ENCODE results near the gene NKD1. TPM values are rescaled to one million over a fixed set of nuclear protein-coding genes. Genes with fewer than 3 reads are reported as not detected.

NKD1 gene
- total RNA-seq, 2 experiments from 2014 or later: 0.67 to 1.6 TPM

DNA sequence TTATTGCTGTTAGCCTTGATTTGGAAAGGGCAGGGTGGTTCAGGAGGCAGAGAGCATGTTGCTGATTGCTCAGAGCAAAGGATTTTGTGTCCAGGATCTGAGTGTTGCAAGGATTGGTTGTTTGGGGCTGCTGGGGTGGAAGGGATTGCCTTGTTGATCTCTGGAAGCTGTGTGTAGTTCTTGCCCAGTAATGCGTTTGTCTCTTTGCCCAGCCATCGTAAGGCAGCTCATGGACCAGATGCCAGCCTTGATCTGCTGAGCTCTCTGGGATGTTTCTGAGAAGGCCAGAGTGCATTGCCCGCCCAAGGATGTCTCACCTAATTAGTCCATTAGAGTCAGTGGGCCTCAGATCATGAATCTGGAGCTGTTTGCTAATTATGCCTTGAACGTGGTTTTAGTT lies 33.6 kb downstream of the NKD1 start:
- Mint-ChIP-seq H3K9me3 (no peaks in the 10 kb centered on the region), H3K27me3 (no peaks in the 10 kb centered on the region), H3K27ac (no peak overlapping the region), H3K4me1 (ENCODE audit: low read depth) (peaks cover 10% of the 10 kb centered on the region), H3K4me3 (no peak overlapping the region), H3K36me3 (peaks cover 2% of the 10 kb centered on the region)
- CTCF ChIA-PET: no interaction called here
- POLR2A ChIA-PET: no interaction called here
- intact Hi-C loops (cut with micrococcal nuclease): no loop called here
- no peak for DNase-seq

DNA sequence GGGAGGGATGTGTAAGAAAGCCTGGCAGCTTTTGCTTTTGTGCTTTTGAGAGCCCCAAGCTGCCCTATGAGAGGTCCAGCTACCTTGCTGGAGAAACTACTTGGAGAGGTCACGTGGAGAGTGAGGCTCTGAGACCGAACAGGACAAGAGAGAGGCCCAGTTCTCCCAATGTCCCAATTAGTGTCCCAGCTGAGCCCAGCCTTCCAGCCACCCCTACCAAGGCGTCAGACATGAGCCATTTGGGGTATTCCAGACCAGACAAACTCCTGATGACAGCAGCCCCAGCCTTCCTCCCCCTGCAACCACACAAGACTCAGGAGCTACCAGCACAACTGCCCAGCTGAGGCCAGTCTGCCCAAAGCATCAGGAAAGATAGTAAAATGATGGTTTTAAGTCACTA lies 35.0 kb downstream of the NKD1 start:
- Mint-ChIP-seq H3K4me1 (ENCODE audit: low read depth) (peaks cover 10% of the 10 kb centered on the region), H3K27ac (no peak overlapping the region), H3K27me3 (no peaks in the 10 kb centered on the region), H3K4me3 (no peak overlapping the region), H3K9me3 (no peaks in the 10 kb centered on the region), H3K36me3 (peaks cover 2% of the 10 kb centered on the region)
- ChIA-PET POLR2A (no interaction called here), CTCF (no interaction called here)
- intact Hi-C loops (cut with micrococcal nuclease): no loop called here
- no peak for DNase-seq

DNA sequence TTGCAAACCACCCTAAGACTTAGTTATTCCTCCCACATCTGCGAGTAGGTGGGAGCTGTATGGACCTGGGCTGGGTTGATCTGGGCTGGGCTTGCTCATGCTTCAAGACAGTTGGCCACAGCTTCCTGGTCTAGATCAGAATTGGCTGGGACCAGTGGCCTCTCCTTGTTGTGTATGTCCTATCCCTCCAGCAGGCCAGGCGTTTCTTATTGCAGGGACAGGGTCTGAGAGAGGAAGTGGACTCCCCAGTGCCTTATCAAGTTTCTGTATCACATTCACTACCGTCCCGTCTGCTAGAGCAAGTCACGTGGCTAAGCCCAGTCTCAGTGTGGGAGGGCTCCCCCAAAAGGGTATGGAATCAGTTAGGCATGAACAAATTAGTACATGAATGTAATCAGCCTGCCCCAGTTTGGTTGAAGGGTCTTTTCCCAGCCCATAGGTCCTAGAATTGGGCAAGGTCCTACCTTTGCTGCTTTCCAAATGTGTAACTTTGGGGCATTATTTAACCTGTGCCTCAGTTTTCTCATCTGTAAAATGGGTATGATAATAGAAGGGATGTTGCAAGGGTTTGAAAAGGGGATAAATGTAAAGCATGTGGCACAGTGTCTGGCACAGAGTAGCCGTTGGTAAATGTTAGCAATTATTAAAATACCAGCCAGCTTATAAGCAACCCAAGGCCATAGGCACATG lies 36.0 kb downstream of the NKD1 start:
- DNase-seq: no peak
- Mint-ChIP-seq H3K9me3 (no peaks in the 10 kb centered on the region), H3K27me3 (no peaks in the 10 kb centered on the region), H3K27ac (no peak overlapping the region), H3K36me3 (peaks cover 2% of the 10 kb centered on the region), H3K4me3 (no peak overlapping the region), H3K4me1 (ENCODE audit: low read depth) (peaks cover 15% of the 10 kb centered on the region)
- ChIA-PET POLR2A (no interaction called here), CTCF (no interaction called here)
- intact Hi-C loops (cut with micrococcal nuclease): no loop called here

DNA sequence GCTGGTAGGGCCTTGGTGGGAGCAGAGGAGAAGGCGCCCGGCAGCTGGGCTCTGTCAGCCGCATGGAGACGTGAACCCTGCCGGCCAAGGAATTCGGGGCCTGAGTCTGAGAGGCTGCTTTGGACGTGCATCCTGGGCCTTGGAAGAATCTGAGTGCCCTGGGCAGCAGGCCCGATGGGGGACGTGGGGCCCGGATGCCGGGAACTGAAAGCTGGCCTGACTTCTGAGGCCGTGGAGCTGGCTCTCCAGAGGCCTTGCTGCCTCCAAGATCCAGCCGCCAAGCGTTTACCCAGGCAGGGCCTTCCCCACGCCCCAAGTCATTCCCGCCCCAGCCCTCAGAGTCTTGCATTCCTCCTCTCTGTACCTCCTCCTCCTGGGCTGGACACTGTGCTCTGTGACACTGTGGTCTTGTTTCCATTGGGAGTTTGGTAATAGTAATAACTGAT lies 37.2 kb downstream of the NKD1 start:
- H3K4me1 Mint-ChIP-seq (ENCODE audit: low read depth): peaks cover 22% of the 10 kb centered on the region
- ChIA-PET POLR2A (no interaction called here), CTCF (interaction anchor here (0.8 kb wide), 1 partner anchor 80 kb away, joined by 3 read pairs; no protein-coding TSS in a partner anchor)
- intact Hi-C loops (cut with micrococcal nuclease): loop anchor here (5.0 kb wide), 1 partner anchor 42 kb away; no protein-coding TSS in a partner anchor
- no peak overlapping the region for H3K4me3 Mint-ChIP-seq
- DNase-seq: no peak
- H3K9me3 Mint-ChIP-seq: no peaks in the 10 kb centered on the region
- H3K27ac Mint-ChIP-seq: no peak overlapping the region
- H3K27me3 Mint-ChIP-seq: no peaks in the 10 kb centered on the region
- H3K36me3 Mint-ChIP-seq: no peaks in the 10 kb centered on the region

DNA sequence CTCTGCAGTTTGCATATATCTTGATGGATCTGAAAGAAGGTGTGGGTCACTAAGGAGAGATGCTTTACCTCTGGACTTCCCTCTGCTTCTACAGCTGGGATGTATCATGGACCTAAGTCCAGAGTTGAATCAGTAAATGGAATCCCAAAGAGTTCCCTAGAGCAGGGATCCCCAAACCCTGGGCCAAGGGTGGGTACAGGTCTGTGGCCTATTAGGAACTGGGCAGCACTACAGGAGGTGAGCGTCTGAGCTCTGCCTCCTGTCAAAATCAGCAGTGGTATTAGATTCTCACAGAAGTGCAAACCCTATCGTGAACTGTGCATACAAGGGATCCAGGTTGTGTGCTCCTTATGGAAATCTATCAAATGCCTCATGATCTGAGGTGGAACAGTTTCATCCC lies 39.3 kb downstream of the NKD1 start:
- Mint-ChIP-seq H3K9me3 (no peaks in the 10 kb centered on the region), H3K27ac (no peak overlapping the region), H3K27me3 (no peaks in the 10 kb centered on the region), H3K4me3 (no peak overlapping the region), H3K4me1 (ENCODE audit: low read depth) (peaks cover 22% of the 10 kb centered on the region), H3K36me3 (no peaks in the 10 kb centered on the region)
- CTCF ChIA-PET: interaction anchor here (1.4 to 2.2 kb wide), 3 partner anchors 78 to 219 kb away, joined by 6 to 8 read pairs (median 8); no protein-coding TSS in a partner anchor
- DNase-seq: no peak
- POLR2A ChIA-PET: no interaction called here
- intact Hi-C loops (cut with micrococcal nuclease): loop anchor here (5.0 kb wide), 1 partner anchor 40 kb away; no protein-coding TSS in a partner anchor

DNA sequence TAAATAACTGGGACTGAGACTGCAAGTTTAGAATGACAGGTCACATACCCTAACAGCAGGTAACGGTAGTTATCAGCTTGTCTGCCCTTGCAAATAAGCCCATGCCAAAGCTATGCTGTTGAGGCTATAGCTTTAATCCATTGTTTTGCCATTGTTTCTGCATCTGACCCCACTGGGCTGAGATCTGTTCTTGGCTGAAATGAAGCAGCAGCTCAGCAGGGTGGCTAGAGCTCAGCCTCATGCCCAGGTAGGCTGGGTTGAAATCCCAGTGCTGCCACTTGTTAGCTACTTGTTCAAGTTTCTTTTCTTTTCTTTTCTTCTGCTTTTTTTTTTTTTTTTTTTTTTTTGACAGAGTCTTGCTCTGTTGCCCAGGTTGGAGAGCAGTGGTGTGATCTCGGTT lies 40.1 kb downstream of the NKD1 start:
- H3K4me3 Mint-ChIP-seq: no peak overlapping the region
- no peaks in the 10 kb centered on the region for H3K36me3 Mint-ChIP-seq
- H3K4me1 Mint-ChIP-seq (ENCODE audit: low read depth): peaks cover 22% of the 10 kb centered on the region
- no peaks in the 10 kb centered on the region for H3K27me3 Mint-ChIP-seq
- no peaks in the 10 kb centered on the region for H3K9me3 Mint-ChIP-seq
- no peak for DNase-seq
- CTCF ChIA-PET: interaction anchor here (0.5 to 2.2 kb wide), 3 partner anchors 65 to 218 kb away, joined by 3 to 8 read pairs (median 6); no protein-coding TSS in a partner anchor
- no peak overlapping the region for H3K27ac Mint-ChIP-seq
- intact Hi-C loops (cut with micrococcal nuclease): loop anchor here (5.0 kb wide), 1 partner anchor 39 kb away; no protein-coding TSS in a partner anchor
- POLR2A ChIA-PET: no interaction called here

DNA sequence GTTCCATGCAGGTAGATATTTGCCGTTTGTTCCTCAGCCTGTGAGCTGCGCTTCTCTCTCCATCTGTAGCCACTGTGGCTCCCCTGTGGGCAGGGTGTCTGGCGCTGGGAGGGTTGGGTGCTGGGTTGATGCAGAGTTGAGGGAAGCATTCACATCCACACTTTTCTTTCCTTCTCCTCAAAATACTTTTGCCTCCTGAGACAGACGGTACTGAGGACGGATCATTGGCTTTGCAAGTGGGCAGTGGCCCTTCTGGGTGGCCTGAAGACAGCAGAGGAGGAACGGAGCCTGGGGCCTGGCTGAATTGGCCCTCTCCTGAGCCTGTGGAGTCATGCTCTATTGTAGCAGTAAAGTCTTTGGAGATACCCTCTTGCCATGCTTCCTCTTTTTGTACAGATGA lies 43.0 kb downstream of the NKD1 start:
- POLR2A ChIA-PET: no interaction called here
- intact Hi-C loops (cut with micrococcal nuclease): no loop called here
- Mint-ChIP-seq H3K27ac (no peak overlapping the region), H3K27me3 (no peaks in the 10 kb centered on the region), H3K4me1 (ENCODE audit: low read depth) (peaks cover 12% of the 10 kb centered on the region), H3K36me3 (no peaks in the 10 kb centered on the region), H3K9me3 (no peaks in the 10 kb centered on the region), H3K4me3 (no peak overlapping the region)
- CTCF ChIA-PET: interaction anchor here (1.0 kb wide), 1 partner anchor 215 kb away, joined by 3 read pairs; no protein-coding TSS in a partner anchor
- DNase-seq: no peak

DNA sequence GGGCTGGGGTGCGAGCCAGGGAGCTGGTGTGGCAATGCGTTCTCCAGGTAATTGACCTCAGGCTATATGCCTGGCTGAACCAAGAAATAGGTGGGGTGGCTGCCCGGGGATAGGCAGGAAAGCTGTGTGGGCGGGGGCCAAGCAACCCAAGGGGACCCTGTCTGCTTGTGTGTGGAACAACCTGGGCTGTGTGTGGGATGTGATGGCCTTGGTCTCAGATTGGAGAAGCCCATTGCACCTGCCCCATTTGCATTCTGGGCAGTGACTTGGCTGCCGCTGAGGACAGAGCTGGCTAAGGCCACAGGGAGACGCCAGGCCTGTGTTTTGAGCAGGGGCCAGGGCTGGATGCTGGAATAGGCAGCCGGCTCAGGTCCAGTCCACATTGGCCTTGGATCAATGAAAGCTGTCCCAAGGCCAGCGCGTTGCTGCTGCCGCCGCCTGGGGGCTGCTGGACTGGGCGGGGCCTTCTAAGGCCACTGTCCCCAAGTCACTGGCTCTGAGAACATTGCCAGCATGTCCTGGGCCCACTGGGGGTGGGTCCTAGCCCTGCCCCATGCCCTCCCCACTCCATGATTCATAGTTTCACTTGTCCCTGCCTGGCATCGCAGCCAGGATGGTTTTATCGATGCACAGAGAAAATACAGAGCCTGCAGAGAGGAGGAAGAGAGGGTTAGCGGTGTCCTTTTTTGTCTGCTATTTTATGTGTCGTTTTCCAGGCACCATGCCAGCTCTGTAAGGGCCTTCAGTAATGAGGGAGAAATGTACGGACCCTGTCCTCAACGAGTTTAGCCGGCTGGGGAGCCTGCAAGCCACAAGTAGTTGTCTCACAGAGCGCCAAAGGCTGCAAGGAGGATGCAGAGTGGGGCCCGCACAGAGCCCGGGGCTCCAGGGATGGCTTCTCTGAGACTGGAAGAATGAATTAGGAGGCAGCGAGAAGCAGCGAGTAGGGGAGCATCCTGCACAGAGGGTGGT lies 43.9 kb downstream of the NKD1 start:
- H3K36me3 Mint-ChIP-seq: no peaks in the 10 kb centered on the region
- ChIA-PET CTCF (interaction anchor here (1.0 kb wide), 1 partner anchor 214 kb away, joined by 3 read pairs; no protein-coding TSS in a partner anchor), POLR2A (no interaction called here)
- H3K9me3 Mint-ChIP-seq: no peaks in the 10 kb centered on the region
- no peak overlapping the region for H3K27ac Mint-ChIP-seq
- intact Hi-C loops (cut with micrococcal nuclease): no loop called here
- no peak overlapping the region for H3K4me3 Mint-ChIP-seq
- H3K4me1 Mint-ChIP-seq (ENCODE audit: low read depth): peaks cover 12% of the 10 kb centered on the region
- no peak for DNase-seq
- no peaks in the 10 kb centered on the region for H3K27me3 Mint-ChIP-seq

DNA sequence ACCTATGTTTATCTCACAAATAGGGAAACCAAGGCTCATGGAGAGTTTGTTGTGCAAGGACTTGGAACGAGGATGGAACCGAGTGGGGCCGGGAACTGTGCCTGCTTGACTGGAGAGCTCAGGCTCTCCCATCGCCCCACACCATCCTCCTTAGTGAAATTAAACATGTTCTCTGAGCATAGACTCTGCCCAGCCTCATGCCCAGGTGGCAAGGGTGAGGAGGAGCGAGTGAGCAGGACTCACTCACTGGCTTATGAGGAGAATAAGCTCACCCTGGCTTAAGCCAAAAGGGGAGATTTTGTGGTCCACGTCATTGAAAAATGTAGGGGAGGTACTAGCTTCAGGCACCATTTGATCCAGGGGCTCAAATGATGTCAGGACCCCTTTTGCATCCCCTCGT lies 44.8 kb downstream of the NKD1 start:
- no peak overlapping the region for H3K4me3 Mint-ChIP-seq
- ChIA-PET POLR2A (no interaction called here), CTCF (interaction anchor here (1.1 to 1.8 kb wide), 3 partner anchors 72 to 213 kb away, joined by 4 to 6 read pairs (median 5); no protein-coding TSS in a partner anchor)
- no peak for DNase-seq
- H3K27ac Mint-ChIP-seq: no peak overlapping the region
- peaks cover 12% of the 10 kb centered on the region for H3K4me1 Mint-ChIP-seq (ENCODE audit: low read depth)
- H3K36me3 Mint-ChIP-seq: no peaks in the 10 kb centered on the region
- H3K9me3 Mint-ChIP-seq: no peaks in the 10 kb centered on the region
- H3K27me3 Mint-ChIP-seq: no peaks in the 10 kb centered on the region
- intact Hi-C loops (cut with micrococcal nuclease): no loop called here

DNA sequence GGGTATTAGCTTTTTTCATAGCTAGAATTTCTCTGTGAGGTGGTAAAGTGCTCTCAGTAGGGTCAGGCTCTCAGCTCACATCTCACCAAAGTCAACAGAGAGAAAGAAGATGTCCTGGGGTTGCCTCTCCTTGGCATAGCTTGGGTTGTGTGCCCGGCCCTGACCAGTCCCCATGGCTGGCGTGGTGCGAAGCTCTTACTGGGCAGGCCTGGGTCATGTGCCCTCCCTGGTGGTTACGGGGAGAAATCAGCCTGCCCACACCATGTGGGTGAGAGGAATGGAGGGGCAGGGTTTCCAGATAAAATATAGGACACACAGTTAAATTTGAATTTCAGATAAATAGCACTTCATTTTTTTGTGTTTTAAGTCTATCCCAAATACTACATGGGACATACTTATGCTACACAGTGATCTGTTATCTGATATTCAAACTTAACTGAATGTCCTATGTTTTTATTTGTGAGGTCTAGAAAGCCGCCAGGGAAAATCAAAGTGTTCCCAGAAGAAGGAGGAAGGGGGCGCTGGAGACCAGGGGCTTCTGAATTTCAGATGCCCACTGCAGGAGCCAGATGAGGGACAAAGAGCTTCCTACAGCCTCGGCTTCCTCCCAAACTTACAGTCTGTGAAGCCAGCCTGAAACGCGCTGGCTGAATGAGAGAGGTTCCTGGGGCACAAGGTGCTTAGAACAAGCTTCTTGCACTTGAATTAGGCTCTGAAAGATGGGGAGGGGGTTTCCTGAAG lies 45.4 kb downstream of the NKD1 start:
- H3K27ac Mint-ChIP-seq: no peak overlapping the region
- no peaks in the 10 kb centered on the region for H3K9me3 Mint-ChIP-seq
- H3K27me3 Mint-ChIP-seq: no peaks in the 10 kb centered on the region
- intact Hi-C loops (cut with micrococcal nuclease): no loop called here
- no peak for DNase-seq
- ChIA-PET CTCF (interaction anchor here (1.1 to 1.8 kb wide), 3 partner anchors 72 to 213 kb away, joined by 4 to 6 read pairs (median 5); no protein-coding TSS in a partner anchor), POLR2A (no interaction called here)
- no peaks in the 10 kb centered on the region for H3K36me3 Mint-ChIP-seq
- H3K4me1 Mint-ChIP-seq (ENCODE audit: low read depth): peaks cover 12% of the 10 kb centered on the region
- H3K4me3 Mint-ChIP-seq: no peak overlapping the region

DNA sequence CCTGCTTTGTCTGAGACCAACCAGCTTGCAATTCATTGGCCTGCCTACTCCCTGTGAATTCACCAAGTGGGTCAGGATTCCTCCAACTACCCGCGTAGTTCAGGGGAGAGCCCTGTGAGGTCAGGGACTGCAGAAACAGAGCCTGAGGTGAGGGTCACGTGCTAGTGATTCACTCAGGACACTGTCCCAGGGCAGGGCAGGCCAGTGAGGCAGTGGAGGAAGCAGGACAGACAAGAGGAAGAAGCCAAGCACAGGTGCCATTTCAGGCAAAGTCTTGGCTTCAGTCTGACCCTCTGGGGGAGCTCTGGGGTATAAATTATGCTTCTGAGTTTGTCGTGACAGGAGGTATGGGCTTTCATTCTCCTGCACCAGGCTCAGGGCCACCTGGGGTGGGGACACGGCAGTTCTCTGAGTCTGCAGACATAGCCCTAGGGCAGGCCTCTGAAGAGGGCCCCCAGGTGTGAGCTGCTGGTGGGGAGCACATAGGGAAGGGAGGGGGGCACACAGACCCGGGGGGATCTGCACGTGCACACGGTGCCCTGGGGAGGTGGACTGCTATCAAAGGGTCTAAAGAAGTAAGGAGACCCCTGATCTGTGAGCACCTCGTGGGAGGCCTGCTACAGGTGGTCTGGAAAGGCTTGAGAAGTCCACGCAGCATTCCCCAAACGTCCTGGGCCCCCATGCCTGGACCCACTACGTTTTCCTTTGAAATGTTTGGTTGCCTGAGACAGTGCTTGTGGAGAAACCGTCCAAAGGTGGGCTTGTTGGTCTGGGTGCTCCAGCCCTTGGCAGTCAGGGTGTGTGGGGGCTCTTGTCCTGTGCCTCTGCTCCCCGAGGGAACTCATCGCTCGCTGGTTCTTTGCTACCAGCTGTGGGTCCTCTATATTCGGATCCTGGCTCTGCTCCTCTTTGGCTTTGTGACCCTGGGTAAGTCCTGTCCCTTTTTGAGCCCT lies 46.4 kb downstream of the NKD1 start:
- H3K9me3 Mint-ChIP-seq: no peaks in the 10 kb centered on the region
- intact Hi-C loops (cut with micrococcal nuclease): no loop called here
- no peak overlapping the region for H3K27ac Mint-ChIP-seq
- ChIA-PET CTCF (interaction anchor here (1.8 kb wide), 1 partner anchor 212 kb away, joined by 6 read pairs; no protein-coding TSS in a partner anchor), POLR2A (no interaction called here)
- peaks cover 7% of the 10 kb centered on the region for H3K4me1 Mint-ChIP-seq (ENCODE audit: low read depth)
- no peaks in the 10 kb centered on the region for H3K36me3 Mint-ChIP-seq
- no peaks in the 10 kb centered on the region for H3K27me3 Mint-ChIP-seq
- DNase-seq: no peak
- H3K4me3 Mint-ChIP-seq: no peak overlapping the region
